ENCODE results near the gene RAB17.

- TF ChIP-seq TAF1 (IDR thresholded peaks at IDR 0.05; ENCODE audit: low read depth, low read length): no peak
- TF ChIP-seq POLR2A (IDR thresholded peaks at IDR 0.05; ENCODE audit: low read depth, low read length): no peak
- TF ChIP-seq POLR2AphosphoS5 (IDR thresholded peaks at IDR 0.05; ENCODE audit: low read depth, low read length): no peak
- TF ChIP-seq SPI1 (IDR thresholded peaks at IDR 0.05; ENCODE audit: low read depth, low read length): no peak
Observed at GRCh38 chr2:237631801-237632585, 41.5 kb upstream of the RAB17 start.

Measured in GM12891 (cell line).